ENCODE measurements around the gene NUP62.

The NUP62 gene

DNA sequence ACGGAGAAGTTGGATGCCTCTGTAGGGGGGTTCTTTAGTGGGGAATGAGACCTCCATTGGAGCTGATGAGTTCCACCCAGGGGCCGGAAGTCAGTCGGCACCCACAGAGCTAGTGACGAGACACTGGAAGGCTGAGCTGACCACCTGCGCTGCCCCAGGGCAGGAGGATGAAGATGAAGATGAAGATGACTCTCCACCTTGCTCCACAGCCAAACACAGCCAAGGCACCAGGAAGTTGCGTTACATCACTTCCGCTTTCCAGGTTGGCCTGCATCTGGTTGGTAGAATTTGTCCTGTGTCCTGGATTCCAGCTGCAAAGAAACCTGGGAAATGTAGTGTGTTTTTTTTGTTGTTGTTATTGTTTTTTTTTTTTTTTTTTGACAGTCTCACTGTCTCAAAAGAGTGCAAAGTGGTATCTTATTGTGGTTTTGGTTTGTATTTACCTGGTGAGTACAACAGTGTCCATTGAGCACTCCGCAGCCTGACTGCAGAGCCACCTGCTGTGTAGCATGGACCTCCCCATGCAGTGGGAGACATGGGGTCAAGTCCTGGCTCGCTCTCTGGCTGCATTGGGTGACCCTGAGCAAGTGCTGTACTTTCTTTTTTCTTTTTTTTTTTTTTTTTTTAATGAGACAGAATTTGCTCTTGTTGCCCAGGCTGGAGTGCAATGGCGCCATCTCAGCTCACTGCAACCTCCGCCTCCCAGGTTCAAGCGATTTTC lies 49.9 kb downstream of the NUP62 start:
- no peak for DNase-seq

DNA sequence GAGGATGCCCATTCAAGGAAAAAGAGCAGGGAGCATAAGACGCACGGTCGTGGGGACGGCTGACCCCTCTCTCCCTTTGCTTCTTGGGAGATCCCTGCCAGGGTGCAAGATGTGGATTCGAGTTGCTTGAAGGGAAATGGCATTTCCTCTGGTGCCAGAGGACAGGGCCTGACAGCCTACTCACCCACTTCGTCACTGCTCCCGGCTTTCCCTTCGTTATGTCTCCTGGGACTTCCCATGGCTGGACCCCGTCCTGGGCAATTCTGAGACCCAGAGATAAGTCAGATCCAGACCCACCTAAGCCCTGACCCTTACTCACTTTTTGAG lies 50.6 kb downstream of the NUP62 start:
- DNase-seq, result no peak

DNA sequence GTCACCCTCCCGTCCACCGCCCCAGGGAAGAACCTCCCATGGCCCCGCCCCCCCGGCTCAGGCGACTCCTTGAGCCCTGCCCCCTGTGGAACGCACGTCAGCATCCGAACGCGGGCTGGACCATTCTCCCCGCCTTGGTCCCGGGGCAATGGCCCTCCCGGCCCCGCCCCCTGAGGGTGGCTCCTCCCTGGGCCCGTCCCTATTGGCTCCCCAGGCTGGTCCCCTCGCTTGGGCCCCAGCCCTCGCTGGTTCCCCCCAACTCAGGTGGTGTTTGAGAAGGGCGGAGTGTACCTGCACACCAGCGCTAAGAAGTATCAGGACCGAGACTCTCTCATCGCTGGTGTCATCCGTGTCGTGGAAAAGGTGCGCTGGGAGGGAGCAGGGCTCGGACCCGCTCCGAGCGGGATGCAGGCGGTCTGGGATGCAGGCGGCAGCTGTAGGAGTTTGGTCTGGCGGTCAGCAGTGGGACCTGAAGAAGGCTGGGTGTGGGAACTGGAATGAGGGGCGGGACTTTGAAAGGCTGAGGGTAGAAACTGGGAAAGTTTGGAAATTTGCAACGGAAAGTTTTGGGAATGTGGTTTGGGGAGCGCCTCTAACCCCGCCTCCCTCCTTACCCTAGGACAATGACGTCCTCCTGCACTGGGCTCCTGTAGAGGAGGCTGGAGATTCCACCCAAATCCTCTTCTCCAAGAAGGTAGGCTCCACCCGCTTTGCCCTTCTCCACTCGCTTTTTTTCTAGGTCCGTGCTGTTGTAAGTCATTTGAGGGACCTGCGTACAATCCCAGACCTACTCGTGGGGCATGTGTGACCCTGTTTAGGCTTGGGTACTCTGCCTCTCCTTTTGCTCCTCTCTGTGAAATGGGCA lies 51.2 kb downstream of the NUP62 start:
- peak; percentile 97 for DNase-seq

DNA sequence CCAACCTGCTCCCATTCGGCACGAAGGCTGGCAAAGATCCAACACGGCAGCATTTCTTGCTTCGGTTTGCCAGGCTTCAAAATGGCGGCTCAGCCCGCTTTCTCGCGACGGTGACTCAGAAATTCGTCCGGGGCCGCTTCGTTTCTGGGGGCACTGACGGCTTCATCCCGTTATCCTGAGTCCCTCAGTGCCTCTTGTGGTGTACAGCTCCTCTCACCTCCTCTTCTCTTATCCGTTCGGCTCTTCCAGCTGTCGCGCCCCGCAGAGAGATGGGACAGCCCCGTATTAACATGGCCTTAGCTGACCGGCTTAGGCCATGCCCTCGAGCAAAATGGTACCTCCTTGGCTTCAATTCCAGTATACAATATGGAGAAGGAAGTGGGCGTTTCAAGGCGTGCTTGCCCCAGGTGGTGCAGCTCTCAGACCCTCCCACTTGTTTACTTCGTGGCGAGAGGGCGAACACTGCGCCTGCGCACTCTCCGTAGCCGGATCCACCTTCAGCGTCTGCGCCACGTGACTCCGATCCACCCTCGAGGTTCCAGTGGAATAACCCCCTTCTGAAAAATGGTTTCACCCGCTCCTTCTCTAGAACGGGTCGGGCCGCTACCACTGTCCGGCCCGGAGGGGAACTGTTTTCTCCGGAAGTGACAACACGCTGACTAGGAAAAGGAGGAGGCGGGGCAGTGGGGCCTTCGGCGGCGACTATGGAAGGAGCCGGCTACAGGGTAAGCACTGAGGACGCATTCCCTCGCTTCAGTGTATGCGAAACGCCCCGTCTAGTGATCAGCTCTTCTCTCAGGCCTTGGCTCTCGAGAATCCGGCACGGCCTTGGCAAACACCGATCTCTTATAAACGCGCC lies 52.1 kb downstream of the NUP62 start, which contains the start of the genes AKT1S1 and TBC1D17:
AKT1S1 (minus strand) TSS at position 336 of the 859 bp plus-strand sequence. CDS start 4,060 bp downstream, outside the sequence.
TBC1D17 (plus strand) TSS at position 683 of the 859 bp plus-strand sequence; CDS start at position 705, 22 bp downstream.
- peak; percentile 100 for DNase-seq

GRCh38 chr19:49876422-49877019 lies 52.8 kb downstream of the NUP62 start:
- DNase-seq, result peak; percentile 98

- peak; percentile 48 for DNase-seq
Observed at GRCh38 chr19:49875857-49876421, 53.4 kb downstream of the NUP62 start.

GRCh38 chr19:49875177-49875576 lies 54.1 kb downstream of the NUP62 start:
- DNase-seq, result no peak

- DNase-seq, result no peak
Observed at GRCh38 chr19:49874503-49875157, 54.7 kb downstream of the NUP62 start.

DNA sequence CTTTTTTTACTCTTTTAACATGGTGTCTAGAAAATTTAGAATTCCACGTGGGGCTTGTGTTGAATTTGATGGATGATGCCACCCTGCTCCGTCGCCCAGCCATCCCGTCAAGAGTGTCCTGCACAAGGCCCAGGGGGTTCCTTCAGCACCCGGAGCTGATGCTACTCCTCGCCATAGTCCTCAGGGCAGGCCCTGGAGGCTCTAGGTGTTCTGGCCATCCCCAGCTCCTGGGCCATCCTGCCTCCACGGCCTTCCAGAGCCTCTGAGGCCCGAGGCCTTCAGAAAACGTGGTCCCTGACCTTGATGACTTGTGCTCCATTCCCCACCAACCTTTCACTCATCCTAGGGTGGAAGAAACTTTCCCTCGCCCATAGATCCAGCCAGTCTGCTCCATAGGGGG lies 55.5 kb downstream of the NUP62 start:
- no peak for DNase-seq

GRCh38 chr19:49873129-49873521 lies 56.2 kb downstream of the NUP62 start:
- DNase-seq, result no peak

- DNase-seq, result no peak
Observed at GRCh38 chr19:49872245-49873128, 56.8 kb downstream of the NUP62 start.

DNA sequence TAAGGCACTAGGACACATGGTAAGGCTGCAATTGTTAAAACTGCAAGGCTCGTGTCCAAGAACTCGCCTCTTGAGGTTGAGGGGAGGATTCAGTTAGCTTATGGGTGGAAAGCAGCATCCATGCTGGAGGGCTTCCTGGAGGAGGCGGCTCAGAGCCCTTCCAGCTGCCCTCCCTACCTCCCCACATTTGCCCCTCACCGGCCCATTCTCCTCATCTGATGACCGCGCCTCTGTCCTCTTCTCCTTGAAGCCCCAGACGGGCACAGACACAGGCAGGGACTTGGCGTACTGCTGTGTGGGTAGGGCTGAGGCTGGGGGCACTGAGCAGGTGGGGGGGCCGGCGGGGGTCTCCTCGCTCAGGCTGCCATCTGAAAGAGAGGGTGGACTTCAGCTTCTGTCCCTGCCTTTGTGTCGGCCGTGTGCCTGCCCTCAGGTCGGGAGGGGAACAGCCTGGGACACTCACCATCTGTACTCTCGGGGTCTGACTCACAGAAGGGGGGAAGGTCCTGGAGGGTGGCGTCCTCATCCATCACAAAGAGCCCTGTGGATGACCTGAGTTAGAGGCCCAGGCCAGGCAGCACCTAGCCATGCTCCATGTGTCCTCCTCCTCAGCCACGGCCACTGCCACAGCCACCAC lies 57.8 kb downstream of the NUP62 start:
- no peak for DNase-seq

DNA sequence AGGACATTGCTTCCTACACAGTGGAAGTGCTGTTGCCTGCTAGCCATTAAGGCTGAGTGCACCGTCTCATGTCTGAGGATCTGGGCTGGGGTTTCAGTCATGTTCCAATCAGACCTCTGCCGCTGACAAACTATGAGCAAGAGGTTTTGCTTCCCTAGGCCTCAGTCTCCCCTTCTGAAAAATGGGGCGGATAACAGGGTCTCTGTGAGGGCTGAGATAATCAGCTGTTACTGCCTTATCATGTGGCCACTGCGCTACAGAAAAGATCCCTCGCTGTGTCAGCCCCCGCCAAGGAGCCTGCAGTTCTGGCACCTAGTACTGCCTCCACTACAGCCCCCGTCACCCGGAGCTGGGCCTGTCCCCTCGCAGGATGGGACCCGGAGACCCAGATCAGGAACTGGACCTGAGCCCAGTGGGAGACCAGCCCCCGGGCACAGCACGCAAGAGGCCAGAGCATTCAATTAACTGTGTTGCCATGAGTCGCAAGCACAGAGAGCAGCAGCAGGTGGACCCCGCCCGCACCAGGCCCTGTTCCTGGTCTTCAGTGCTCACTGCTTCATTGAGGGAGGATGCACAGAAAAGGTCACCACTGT lies 58.9 kb downstream of the NUP62 start:
- DNase-seq, result no peak

- DNase-seq, result peak; percentile 100
Observed at GRCh38 chr19:49869484-49870308, 59.6 kb downstream of the NUP62 start.

GRCh38 chr19:49869009-49869483 lies 60.3 kb downstream of the NUP62 start:
- DNase-seq, result no peak

DNA sequence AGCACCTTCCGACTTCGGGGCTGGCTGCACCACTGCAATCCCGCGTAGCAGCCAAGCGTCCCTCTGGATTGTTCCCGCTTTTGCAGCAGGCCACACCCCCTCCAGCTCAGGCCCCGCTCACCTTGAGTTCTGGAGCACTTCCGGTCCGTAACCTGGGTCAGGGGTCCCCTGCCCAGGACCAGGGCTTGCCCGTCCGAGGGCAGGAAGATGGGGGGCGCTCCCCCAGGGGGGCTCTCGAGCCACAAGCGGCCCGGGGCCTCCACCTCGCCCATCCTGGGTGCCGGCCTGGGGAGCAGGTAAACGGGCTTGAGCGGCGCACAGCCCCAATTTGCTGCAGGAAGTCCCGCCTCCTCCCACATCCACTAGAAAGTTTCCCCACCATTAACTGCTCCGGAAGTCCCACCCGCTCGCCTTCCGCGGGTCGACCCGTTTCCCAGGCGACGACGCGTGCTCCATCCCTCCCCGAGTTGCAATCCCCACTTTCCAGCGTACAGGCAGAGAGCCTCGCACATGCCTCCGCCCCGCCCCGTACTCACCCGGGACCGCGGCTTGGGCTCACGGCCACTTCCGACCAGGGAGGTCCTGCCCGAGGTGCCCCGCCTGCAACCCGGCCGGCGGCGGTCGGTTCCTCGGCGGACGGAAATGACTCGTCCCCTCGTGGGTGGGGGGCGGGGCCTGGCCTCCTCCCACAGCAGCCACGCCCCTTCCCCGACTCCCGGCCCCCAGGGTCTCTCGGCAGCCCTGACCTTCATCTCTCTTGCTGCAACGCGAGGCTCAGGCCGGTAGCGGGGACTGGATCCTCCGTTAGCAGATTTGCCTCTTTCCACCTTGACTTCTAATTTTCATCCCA lies 62.1 kb downstream of the NUP62 start, which contains the start of gene PNKP:
PNKP (minus strand) TSS at position 644 of the 850 bp plus-strand sequence; CDS start at position 272, 372 bp downstream.
- DNase-seq, result peak; percentile 92

GRCh38 chr19:49864890-49865289 lies 64.4 kb downstream of the NUP62 start:
- DNase-seq, result no peak

DNA sequence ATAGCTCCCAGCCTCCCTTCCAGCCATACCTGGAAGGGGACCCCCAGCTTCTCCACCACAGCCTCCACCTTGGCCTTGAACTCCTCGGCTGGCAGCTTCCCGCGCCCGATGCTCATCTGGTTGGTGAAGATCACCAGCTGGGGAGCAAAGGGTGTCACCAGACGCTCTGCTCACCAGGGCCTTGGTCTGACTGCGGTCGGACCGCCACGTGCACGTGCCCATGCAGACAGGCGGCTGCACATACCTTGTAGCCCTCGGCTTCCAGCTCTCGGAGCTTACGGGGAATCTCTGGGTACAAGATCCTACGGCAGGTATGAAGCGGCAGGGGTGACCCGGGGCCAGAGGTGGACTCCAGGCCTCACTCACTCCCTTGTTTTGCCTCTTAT lies 65.4 kb downstream of the NUP62 start:
- DNase-seq, result no peak

Data from NCI-H2171 treated with DMSO at 0.1 percent for 48 hours (cell line).